Thyroid gland (tissue), 4 donors: ENCODE measurements around the gene AK6. TPM values are rescaled to one million over a fixed set of nuclear protein-coding genes. Genes with fewer than 3 reads are reported as not detected.

ENCODE experiments used
- DNase-seq, 2 donors: peaks; one replicate each; pipeline ENCODE4 v3.0.0-alpha.2; 2019
- H3K27ac ChIP-seq, 3 donors: fragments of 200-600 bp; sonication (generic); 1 replicate in 2 of 3; 2 replicates in 1 of 3; pipeline ENCODE4 v1.5.1; 2016 to 2019; ENCODE audit warnings: mild to moderate bottlenecking in 1 of 3, moderate library complexity in 1 of 3
- H3K27me3 ChIP-seq: fragments of 200-600 bp; sonication (generic); one replicate; pipeline ENCODE4 v1.5.1; 2019
- H3K36me3 ChIP-seq, 2 donors: fragments of 200-600 bp; sonication (generic); one replicate each; pipeline ENCODE4 v1.5.1; 2016 to 2019
- H3K4me1 ChIP-seq, 2 donors: fragments of 200-600 bp; sonication (generic); one replicate each; pipeline ENCODE4 v1.5.1; 2017 to 2019
- H3K4me3 ChIP-seq, 3 donors: fragments of 200-600 bp; sonication (generic); replicated peaks in 1 of 3; 1 replicate in 2 of 3; 2 replicates in 1 of 3; pipeline ENCODE4 v1.5.1; 2016; ENCODE audit warnings: mild to moderate bottlenecking in 1 of 3
- H3K9me3 ChIP-seq: fragments of 200-600 bp; sonication (generic); one replicate; pipeline ENCODE4 v1.5.1; 2017
- POLR2A ChIP-seq, 2 donors: fragments of 450-650 bp; IDR thresholded peaks; one replicate each; pipeline ENCODE4 v1.6.1; 2017; ENCODE audit warnings: antibody characterized with exemption in 2 of 2, mild to moderate bottlenecking in 2 of 2, moderate library complexity in 1 of 2
- WGBS, 2 donors: methylation state at CpG; one replicate each; pipeline ENCODE4 v1.1.5; 2017; 5-methylcytosine and 5-hydroxymethylcytosine counted together
- intact Hi-C: fragments of 100-400 bp; cut with DNase I; formaldehyde crosslinking; loops from one replicate; pipeline ENCODE4 v1.15.1; 2023
- total RNA-seq, 4 donors: library from RNA; depleted of rRNA; stranded (reverse); fragments of >200 nt; gene quantifications; one replicate each; pipeline ENCODE4 v1.2.3, GENCODE V29; 2016
- TF ChIP-seq, protein P1 (sequence below), 6 experiments: fragments of 200-600 bp in 3 of 6; fragments of 450-650 bp in 3 of 6; sonication (generic) in 3 of 6; IDR thresholded peaks; one replicate each; pipeline ENCODE4 v1.5.1; 2016 to 2019; ENCODE audit warnings: antibody characterized with exemption in 6 of 6, mild to moderate bottlenecking in 2 of 6, inconsistent platforms in 1 of 6, moderate library complexity in 1 of 6

Gene AK6
- total RNA-seq, 4 donors from 2014 or later = 13.1 to 32.6 (median 23.9) TPM

DNA sequence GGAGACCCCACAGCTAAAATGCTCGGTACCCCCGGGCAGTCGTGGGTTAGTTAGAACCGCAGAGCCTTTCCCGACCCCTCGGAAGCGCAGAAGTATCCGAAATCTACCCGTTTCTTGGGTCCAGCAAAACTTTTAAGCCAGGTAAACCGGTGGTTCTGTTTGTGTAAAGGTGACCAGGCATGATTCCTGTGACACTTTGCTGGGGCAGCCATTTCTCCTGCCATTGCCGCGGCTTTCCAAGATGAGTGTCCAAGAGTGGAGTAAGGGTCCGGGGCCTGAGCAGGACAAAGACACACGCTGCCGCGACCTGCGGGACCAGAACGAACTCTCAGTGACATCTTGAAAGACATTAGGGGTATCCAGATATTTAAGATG, 46.3 kb upstream of the AK6 start:
- WGBS, 2 donors = 33 to 37% methylated on average over 8 to 11 of the region's 18 CpGs
- H3K9me3 ChIP-seq = no peaks in the 10 kb centered on the region
- H3K27me3 ChIP-seq = no peaks in the 10 kb centered on the region
- peak overlapping the region; percentile 88 to 99 (median 96) for H3K27ac ChIP-seq
- peaks cover 0 to 14% of the 10 kb centered on the region in 2 donors for H3K36me3 ChIP-seq
- H3K4me3 ChIP-seq = peak overlapping the region; percentile 35 to 67 (median 63)
- TF ChIP-seq, protein P1, sequence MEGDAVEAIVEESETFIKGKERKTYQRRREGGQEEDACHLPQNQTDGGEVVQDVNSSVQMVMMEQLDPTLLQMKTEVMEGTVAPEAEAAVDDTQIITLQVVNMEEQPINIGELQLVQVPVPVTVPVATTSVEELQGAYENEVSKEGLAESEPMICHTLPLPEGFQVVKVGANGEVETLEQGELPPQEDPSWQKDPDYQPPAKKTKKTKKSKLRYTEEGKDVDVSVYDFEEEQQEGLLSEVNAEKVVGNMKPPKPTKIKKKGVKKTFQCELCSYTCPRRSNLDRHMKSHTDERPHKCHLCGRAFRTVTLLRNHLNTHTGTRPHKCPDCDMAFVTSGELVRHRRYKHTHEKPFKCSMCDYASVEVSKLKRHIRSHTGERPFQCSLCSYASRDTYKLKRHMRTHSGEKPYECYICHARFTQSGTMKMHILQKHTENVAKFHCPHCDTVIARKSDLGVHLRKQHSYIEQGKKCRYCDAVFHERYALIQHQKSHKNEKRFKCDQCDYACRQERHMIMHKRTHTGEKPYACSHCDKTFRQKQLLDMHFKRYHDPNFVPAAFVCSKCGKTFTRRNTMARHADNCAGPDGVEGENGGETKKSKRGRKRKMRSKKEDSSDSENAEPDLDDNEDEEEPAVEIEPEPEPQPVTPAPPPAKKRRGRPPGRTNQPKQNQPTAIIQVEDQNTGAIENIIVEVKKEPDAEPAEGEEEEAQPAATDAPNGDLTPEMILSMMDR (IDR thresholded peaks at IDR 0.05) = no peak
- no peak for TF ChIP-seq POLR2A (IDR thresholded peaks at IDR 0.05)
- peak; percentile 56 for DNase-seq
- H3K4me1 ChIP-seq = peaks cover 11 to 27% of the 10 kb centered on the region in 2 donors
- intact Hi-C loops = loop anchor here (5.0 kb wide), 1 partner anchor 77 kb away; the partner anchor contains the start of gene OCLN

DNA sequence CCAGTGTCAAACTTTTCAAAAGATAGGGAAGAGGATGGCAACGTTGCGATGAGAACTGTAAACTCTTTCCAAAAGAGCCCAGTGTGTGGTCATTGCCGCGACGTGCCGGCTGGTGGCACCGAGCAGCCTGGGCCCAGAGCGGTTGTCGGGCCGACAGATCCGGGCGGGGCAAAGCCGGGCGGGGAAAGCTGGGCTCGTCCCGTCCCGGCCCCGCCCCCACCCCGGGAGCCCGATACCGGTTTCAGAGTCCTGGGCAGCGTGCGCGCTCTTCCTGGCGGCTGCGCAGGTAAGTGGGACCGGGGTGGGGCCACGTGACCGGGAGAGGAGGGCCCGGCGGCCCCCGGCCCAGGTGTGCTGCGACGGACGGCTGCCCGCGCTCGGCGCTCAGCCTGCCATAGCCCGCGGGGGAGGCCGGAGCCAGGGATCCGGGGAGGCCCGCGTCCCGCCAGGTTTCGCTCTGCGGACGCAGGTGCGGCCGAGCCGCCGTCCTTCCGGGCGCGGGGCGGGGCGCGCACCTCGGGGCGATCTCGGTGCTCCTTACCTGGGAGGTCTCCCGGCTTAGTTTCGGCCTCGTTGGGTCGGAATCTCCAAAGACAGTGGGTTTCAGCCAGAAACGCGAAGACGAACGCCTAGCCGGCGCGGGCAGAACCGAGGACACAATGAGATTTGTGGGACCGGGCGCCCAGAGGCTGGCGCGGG, 45.7 kb upstream of the AK6 start, which contains the start of gene MARVELD2:
Gene MARVELD2 (plus strand): TSS at position 232 of the 699 bp plus-strand sequence. CDS start 4,270 bp downstream, outside the sequence.
- peaks cover 11 to 27% of the 10 kb centered on the region in 2 donors for H3K4me1 ChIP-seq
- no peaks in the 10 kb centered on the region for H3K27me3 ChIP-seq
- peak within 1 kb of the TSS; percentile 88 to 99 (median 96) for H3K27ac ChIP-seq
- H3K9me3 ChIP-seq = no peaks in the 10 kb centered on the region
- 2 to 12% methylated on average over 7 to 29 of the region's 78 CpGs for WGBS, 2 donors
- peak; percentile 99 for DNase-seq
- H3K4me3 ChIP-seq = peak within 1 kb of the TSS; percentile 35 to 67 (median 63)
- intact Hi-C loops = loop anchor here (5.0 kb wide), 1 partner anchor 77 kb away; the partner anchor contains the start of gene OCLN
- peaks cover 0 to 13% of the 10 kb centered on the region in 2 donors for H3K36me3 ChIP-seq
- peak; percentile 81 to 96 for TF ChIP-seq POLR2A (IDR thresholded peaks at IDR 0.05)
- TF ChIP-seq, protein P1 (IDR thresholded peaks at IDR 0.05) = peak; percentile 46 to 85 (median 60)

DNA sequence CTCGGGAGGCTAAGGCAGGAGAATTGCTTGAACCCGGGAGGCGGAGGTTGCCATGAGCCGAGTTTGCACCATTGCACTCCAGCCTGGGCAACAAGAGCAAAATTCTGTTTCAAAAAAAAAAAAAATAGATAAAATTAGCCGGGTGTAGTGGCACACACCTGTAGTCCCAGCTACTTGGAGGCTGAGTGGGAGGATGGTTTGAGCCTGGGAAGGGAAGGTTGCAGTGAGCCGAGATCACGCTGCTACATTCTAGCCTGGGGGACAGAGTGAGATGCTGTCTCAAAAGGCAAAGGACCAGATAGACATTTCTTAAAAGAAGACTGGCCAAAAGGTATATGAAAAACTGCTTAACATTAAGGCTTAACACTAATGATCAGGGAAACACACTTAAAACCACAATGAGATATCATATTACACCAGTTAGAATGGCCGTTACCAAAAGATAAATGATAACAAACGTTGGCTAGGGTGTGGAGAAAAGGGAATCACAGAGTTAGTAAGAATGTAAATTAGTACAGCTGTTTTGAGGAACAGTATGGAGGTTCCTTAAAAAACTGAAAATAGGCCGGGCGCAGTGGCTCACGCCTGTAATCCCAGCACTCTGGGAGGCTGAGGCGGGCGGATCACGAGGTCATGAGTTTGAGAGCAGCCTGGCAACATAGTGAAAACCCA, 35.5 kb upstream of the AK6 start:
- WGBS, 2 donors = 94% methylated on average over 15 of the region's 15 CpGs
- no peaks in the 10 kb centered on the region for H3K4me1 ChIP-seq
- H3K4me3 ChIP-seq = no peak overlapping the region
- no peaks in the 10 kb centered on the region for H3K27me3 ChIP-seq
- no peak overlapping the region for H3K27ac ChIP-seq
- peaks cover 8 to 11% of the 10 kb centered on the region in 2 donors for H3K36me3 ChIP-seq
- no peaks in the 10 kb centered on the region for H3K9me3 ChIP-seq
- DNase-seq = no peak
- TF ChIP-seq, protein P1 (IDR thresholded peaks at IDR 0.05) = no peak
- no peak for TF ChIP-seq POLR2A (IDR thresholded peaks at IDR 0.05)
- intact Hi-C loops = no loop called here

DNA sequence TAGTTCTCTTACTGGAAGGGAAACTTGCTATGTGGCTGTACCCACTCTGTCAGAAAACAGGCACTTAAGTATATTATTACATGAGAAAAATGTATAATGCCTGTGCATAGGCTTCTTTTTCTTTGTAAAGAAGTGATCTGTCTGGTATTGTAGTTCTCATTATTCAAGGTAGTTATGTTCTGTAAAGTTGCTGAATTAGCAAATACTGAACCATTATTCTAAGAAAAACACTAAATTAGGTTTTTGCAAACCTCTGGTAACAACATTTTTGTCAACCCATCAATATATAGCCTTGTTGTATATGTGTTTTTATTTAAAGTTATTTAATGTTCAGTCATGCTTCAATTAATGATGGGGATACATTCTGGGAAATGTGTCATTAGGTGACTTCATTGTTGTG, 9.1 kb upstream of the AK6 start:
- no peaks in the 10 kb centered on the region for H3K27me3 ChIP-seq
- intact Hi-C loops = no loop called here
- H3K4me3 ChIP-seq = no peak overlapping the region
- no peak overlapping the region for H3K27ac ChIP-seq
- H3K36me3 ChIP-seq = peaks cover 9 to 24% of the 10 kb centered on the region in 2 donors
- DNase-seq = no peak
- H3K9me3 ChIP-seq = no peaks in the 10 kb centered on the region
- TF ChIP-seq, protein P1 (IDR thresholded peaks at IDR 0.05) = no peak
- TF ChIP-seq POLR2A (IDR thresholded peaks at IDR 0.05) = no peak
- H3K4me1 ChIP-seq = no peaks in the 10 kb centered on the region
